WERI-Rb-1 (cell line): ENCODE results near the gene GABRG3.

ENCODE experiments used
- DNase-seq: peaks from one replicate; pipeline ENCODE4 v3.0.0-alpha.2; 2020
- H3K27ac ChIP-seq: fragments of 250-450 bp; sonication (Bioruptor Pico); 2 replicates; pipeline ENCODE4 v1.5.1; 2020; ENCODE audit warnings: mild to moderate bottlenecking, moderate library complexity
- H3K27me3 ChIP-seq: fragments of 250-450 bp; sonication (Bioruptor Pico); 2 replicates; pipeline ENCODE4 v1.5.1; 2021; ENCODE audit warnings: mild to moderate bottlenecking, low read depth, moderate library complexity; ENCODE audit not compliant: insufficient read depth, severe bottlenecking
- H3K36me3 ChIP-seq: fragments of 250-450 bp; sonication (Bioruptor Pico); 2 replicates; pipeline ENCODE4 v1.5.1; 2020; ENCODE audit warnings: mild to moderate bottlenecking, moderate library complexity
- H3K4me3 ChIP-seq: 2 replicates; pipeline ENCODE4 v1.5.1; 2011; ENCODE audit warnings: low read depth, mild to moderate bottlenecking, control low read depth, low read length
- H3K9me3 ChIP-seq: fragments of 250-450 bp; sonication (Bioruptor Pico); 2 replicates; pipeline ENCODE4 v1.5.1; 2021; ENCODE audit warnings: mild to moderate bottlenecking, moderate library complexity; ENCODE audit not compliant: severe bottlenecking
- TF ChIP-seq, protein P1 (sequence below): IDR thresholded peaks from 2 replicates; pipeline ENCODE4 v1.5.1; 2011; ENCODE audit warnings: low read depth, mild to moderate bottlenecking, control low read depth, inconsistent platforms, low read length

GABRG3 gene

DNA sequence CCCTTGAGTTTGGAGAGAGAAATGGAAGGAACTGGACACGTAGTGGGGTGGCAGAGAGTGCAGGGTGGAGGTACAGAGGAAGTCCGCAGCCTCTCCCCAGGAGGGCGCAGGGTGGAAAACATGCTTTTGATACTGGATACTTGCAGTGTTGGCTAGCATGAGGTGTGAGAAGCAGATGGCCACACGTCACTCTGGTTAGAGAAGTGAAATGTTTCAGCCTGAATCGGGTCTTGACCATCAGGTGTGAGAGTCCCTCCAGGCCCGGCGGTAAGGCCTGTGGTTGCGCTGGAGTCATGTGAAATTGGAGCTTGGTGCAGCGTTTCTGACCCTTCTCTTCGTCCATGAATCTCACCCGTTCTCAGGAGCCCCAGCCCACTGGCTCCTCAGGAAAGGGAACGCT lies 93.1 kb downstream of the GABRG3 start:
- no peaks in the 10 kb centered on the region for H3K27me3 ChIP-seq
- no peak for DNase-seq
- H3K27ac ChIP-seq: no peak overlapping the region
- H3K9me3 ChIP-seq: peaks cover 2% of the 10 kb centered on the region
- TF ChIP-seq, protein P1, sequence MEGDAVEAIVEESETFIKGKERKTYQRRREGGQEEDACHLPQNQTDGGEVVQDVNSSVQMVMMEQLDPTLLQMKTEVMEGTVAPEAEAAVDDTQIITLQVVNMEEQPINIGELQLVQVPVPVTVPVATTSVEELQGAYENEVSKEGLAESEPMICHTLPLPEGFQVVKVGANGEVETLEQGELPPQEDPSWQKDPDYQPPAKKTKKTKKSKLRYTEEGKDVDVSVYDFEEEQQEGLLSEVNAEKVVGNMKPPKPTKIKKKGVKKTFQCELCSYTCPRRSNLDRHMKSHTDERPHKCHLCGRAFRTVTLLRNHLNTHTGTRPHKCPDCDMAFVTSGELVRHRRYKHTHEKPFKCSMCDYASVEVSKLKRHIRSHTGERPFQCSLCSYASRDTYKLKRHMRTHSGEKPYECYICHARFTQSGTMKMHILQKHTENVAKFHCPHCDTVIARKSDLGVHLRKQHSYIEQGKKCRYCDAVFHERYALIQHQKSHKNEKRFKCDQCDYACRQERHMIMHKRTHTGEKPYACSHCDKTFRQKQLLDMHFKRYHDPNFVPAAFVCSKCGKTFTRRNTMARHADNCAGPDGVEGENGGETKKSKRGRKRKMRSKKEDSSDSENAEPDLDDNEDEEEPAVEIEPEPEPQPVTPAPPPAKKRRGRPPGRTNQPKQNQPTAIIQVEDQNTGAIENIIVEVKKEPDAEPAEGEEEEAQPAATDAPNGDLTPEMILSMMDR: no peak
- H3K4me3 ChIP-seq: no peak overlapping the region
- H3K36me3 ChIP-seq: no peaks in the 10 kb centered on the region

DNA sequence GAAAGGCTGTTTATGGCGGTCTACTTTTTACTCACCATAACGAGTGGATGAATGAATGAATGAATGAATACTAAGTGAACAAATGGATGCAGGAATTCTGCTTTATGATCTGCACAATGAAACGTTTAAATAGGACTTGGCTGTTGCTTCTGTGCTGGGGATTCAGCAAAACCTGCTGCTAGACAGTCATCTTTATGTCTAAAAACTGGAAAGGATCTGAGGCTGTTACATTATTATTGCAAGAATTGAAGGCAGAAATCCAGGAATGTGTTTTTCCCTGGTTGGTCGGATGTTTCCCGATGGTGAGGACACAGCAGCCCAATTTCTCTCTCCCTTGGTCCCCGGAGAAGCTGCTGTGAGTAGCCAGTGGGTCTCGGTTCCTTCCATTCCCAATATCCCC lies 94.2 kb downstream of the GABRG3 start:
- Histone ChIP-seq H3K36me3 (no peaks in the 10 kb centered on the region), H3K4me3 (no peak overlapping the region), H3K27me3 (no peaks in the 10 kb centered on the region), H3K9me3 (peaks cover 2% of the 10 kb centered on the region), H3K27ac (no peak overlapping the region)
- TF ChIP-seq, protein P1: no peak
- no peak for DNase-seq

DNA sequence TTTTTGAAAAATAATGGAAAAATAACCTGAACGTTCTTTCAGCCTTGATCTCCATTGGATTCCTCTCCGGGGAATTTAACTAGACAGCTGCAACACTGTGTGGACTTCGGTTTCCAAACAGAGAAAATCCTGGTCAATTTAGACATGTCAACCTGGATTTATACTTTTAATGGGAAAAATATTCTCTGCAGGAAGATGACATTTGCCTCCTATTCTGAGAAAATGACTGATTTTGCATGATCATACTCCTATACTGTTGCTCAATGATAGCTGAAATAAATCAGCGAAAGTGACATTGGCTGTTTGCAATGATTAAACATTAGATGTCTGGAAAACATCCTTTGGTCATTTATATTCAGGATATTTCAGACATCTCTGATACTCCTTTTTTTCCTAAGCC lies 94.8 kb downstream of the GABRG3 start:
- H3K4me3 ChIP-seq: no peak overlapping the region
- H3K27ac ChIP-seq: no peak overlapping the region
- DNase-seq: no peak
- peaks cover 2% of the 10 kb centered on the region for H3K9me3 ChIP-seq
- no peaks in the 10 kb centered on the region for H3K27me3 ChIP-seq
- TF ChIP-seq, protein P1: no peak
- H3K36me3 ChIP-seq: no peaks in the 10 kb centered on the region

DNA sequence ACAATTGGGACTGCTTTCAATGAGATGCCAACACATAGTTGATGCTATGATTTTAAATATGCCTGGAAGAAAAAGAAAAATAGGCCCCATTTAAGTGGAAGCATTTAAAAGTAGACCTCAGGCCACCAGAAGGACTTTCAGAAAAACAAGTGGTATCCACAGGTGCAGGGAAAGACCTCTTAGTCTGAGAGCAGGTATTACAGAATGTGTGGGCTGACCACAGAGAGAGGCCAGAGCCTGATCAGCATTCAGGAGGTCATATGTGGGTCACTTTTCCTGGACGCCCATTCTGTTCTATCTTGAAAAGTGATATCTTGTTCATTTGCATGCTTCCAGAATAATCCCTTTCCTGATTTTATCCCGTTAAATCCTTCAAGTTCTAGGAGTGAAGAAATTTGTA lies 95.5 kb downstream of the GABRG3 start:
- no peaks in the 10 kb centered on the region for H3K27me3 ChIP-seq
- TF ChIP-seq, protein P1: no peak
- no peak for DNase-seq
- no peaks in the 10 kb centered on the region for H3K36me3 ChIP-seq
- H3K4me3 ChIP-seq: no peak overlapping the region
- no peak overlapping the region for H3K27ac ChIP-seq
- peaks cover 2% of the 10 kb centered on the region for H3K9me3 ChIP-seq

DNA sequence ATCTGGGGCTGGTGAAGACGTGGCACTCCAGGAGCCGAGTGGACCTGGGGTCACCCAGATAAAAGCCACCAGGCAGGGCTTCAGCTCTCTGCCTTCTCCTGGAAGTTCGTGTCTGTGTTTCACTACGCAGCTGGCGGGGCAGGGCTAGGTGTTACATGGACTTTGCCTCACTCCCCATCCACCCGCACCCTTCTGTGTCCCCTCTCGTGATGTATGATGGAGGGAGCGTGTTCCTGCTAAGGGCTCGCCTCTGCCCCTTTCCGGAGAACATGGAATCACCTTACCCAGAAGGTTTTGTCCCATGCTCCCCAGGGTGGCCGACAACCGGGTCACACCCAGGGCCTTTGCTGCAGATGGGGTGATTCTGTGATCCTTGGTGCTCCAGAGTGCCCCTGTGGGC lies 96.2 kb downstream of the GABRG3 start:
- Histone ChIP-seq H3K36me3 (no peaks in the 10 kb centered on the region), H3K27ac (no peak overlapping the region), H3K4me3 (no peak overlapping the region), H3K9me3 (peaks cover 2% of the 10 kb centered on the region), H3K27me3 (no peaks in the 10 kb centered on the region)
- DNase-seq: no peak
- TF ChIP-seq, protein P1: no peak

DNA sequence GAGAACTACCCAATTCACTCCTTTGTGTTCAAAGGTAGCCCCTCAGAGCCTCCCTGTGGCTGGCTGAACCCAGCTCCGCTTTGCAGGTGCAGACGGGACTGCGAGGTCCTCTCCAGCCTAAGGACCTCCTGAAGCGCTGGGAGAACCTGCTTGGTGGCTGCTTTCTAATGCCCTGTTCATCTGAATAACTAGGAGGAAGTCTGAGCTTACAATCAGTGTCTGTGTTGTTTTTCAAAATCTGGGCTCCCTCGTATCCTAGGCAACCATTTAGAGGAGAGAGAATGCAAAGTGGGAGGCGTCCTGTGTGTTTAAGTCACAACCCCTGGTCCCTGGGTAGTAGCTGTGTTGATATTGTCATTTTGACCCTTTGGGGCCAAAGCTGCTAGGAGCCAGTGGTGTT lies 99.9 kb downstream of the GABRG3 start:
- Histone ChIP-seq H3K27ac (no peak overlapping the region), H3K27me3 (no peaks in the 10 kb centered on the region), H3K36me3 (no peaks in the 10 kb centered on the region), H3K4me3 (no peak overlapping the region), H3K9me3 (peaks cover 11% of the 10 kb centered on the region)
- no peak for DNase-seq
- TF ChIP-seq, protein P1: no peak
